Stimulated activated CD8-positive, alpha-beta memory T cell treated with anti-CD3 and anti-CD28 coated beads, Interleukin-15, amount 100 ng/mL, for 1 hour (primary cell): ENCODE data around the gene KRTAP1-4.
"Not testable (repeated sequence)": the region's sequence is repeated elsewhere in the genome, so short reads cannot be mapped to it uniquely, and the experiment has no call there.

ENCODE experiments used
- DNase-seq: peaks from one replicate; pipeline ENCODE4 v3.0.0-alpha.2; 2020; ENCODE audit warnings: low read depth

Gene KRTAP1-4

GRCh38 chr17:41003926-41004325 is 26.1 kb downstream of the KRTAP1-4 start:
- no peak for DNase-seq

GRCh38 chr17:41002814-41003213 is 27.2 kb downstream of the KRTAP1-4 start:
- no peak for DNase-seq

- no peak for DNase-seq
Observed at GRCh38 chr17:41001795-41002194, 28.2 kb downstream of the KRTAP1-4 start.

GRCh38 chr17:40999563-40999962 is 30.4 kb downstream of the KRTAP1-4 start, which contains the start of gene KRTAP3-2:
TSS of gene KRTAP3-2 (minus strand) at chr17:40999906. CDS start at chr17:40999853, 53 bp downstream.
- DNase-seq: not testable (repeated sequence)

GRCh38 chr17:40997361-40997760 is 32.6 kb downstream of the KRTAP1-4 start:
- no peak for DNase-seq

- no peak for DNase-seq
Observed at GRCh38 chr17:40996829-40997228, 33.2 kb downstream of the KRTAP1-4 start.

GRCh38 chr17:40995116-40995515 is 34.9 kb downstream of the KRTAP1-4 start:
- DNase-seq: no peak

- DNase-seq: no peak
Observed at GRCh38 chr17:40993839-40994238, 36.2 kb downstream of the KRTAP1-4 start, which contains the start of gene KRTAP3-3. TSS of gene KRTAP3-3 (minus strand) at chr17:40994164. CDS start at chr17:40994097, 67 bp downstream.

- no peak for DNase-seq
Observed at GRCh38 chr17:40993084-40993483, 36.9 kb downstream of the KRTAP1-4 start.

- DNase-seq: no peak
Observed at GRCh38 chr17:40992666-40993065, 37.3 kb downstream of the KRTAP1-4 start.

- no peak for DNase-seq
Observed at GRCh38 chr17:40986920-40987319, 43.1 kb downstream of the KRTAP1-4 start.

GRCh38 chr17:40984226-40984625 is 45.8 kb downstream of the KRTAP1-4 start, which contains the start of gene KRT40:
TSS of gene KRT40 (minus strand) at chr17:40984326. CDS start at chr17:40984273, 53 bp downstream.
- DNase-seq: no peak

- no peak for DNase-seq
Observed at GRCh38 chr17:40981115-40981514, 48.9 kb downstream of the KRTAP1-4 start.

- DNase-seq: no peak
Observed at GRCh38 chr17:40980596-40980995, 49.4 kb downstream of the KRTAP1-4 start.

GRCh38 chr17:40980117-40980516 is 49.9 kb downstream of the KRTAP1-4 start:
- DNase-seq: no peak
